Muscle of arm (tissue), 12 donors: ENCODE measurements around the gene UBXN6. TPM values are rescaled to one million over a fixed set of nuclear protein-coding genes. Genes with fewer than 3 reads are reported as not detected.

Source experiments
- DNase-seq: peaks from one replicate; pipeline ENCODE4 v3.0.0-alpha.2; 2013
- polyA plus RNA-seq, 12 donors: library from polyadenylated mRNA; unstranded; fragments of 120-200 nt; gene quantifications; one replicate each; pipeline ENCODE4 v1.2.1, GENCODE V29; 2013; ENCODE audit not compliant: insufficient read length in 12 of 12

UBXN6 gene
- polyA plus RNA-seq, 12 donors: 66.8 to 148 (median 87.8) TPM; not detected in 1

GRCh38 chr19:4495471-4495870, 37.9 kb upstream of the UBXN6 start:
- no peak for DNase-seq

- no peak for DNase-seq
Observed at GRCh38 chr19:4494691-4495064, 37.1 kb upstream of the UBXN6 start.

DNA sequence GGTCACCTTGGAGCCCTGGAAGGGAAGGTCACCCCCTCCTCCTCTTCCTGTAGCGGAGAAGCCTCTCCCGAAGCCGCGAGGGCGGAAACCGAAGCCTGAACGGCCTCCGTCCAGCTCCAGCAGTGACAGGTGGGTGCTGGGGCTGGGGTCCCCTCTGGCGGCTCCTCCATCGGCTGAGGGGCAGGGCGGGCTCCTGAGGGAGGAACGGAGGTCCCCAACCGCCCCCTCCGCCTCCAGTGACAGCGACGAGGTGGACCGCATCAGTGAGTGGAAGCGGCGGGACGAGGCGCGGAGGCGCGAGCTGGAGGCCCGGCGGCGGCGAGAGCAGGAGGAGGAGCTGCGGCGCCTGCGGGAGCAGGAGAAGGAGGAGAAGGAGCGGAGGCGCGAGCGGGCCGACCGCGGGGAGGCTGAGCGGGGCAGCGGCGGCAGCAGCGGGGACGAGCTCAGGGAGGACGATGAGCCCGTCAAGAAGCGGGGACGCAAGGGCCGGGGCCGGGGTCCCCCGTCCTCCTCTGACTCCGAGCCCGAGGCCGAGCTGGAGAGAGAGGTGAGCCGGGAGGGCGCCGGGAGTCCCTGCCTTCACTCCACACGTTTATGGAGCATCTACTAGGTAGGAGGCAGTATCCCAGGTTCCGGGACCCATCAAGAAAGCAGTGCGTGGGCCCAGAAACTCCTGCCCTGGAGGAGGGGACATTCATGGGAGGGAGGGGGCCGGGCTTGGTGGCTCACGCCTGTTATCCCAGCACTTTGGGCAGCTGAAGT, 36.5 kb upstream of the UBXN6 start:
- no peak for DNase-seq

DNA sequence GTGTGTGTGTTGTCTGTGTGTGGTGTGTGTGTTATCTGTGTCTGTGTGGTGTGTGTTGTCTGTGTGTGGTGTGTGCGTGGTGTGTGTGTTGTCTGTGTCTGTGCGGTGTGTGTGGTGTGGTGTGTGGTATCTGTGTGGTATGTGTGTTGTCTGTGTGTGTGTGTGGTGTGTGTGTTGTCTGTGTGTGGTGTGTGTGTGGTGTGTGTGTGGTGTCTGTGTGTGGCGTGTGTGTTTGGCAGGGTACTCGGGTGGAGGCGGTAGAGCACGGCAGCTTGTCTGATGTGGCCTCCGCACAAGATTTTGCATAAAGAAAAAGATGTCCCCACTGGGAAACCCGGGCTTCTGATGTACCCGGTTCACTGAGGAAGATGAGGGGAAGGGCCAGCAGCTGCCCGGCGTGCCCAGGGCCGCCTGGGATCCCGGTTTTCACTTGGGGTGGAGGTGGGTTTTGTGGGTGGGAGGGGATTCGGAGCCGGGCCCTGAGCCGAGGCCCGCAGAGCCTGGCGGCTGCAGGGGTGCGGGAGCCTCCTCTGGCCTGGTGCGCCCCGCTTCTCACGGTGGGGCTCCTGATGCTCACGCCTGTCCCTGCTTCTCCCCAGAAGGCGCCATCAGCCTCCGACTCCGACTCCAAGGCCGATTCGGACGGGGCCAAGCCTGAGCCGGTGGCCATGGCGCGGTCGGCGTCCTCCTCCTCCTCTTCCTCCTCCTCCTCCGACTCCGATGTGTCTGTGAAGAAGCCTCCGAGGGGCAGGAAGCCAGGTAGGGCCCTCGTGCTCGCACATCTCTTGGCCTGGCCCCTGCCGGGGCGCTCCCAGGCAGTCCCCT, 35.7 kb upstream of the UBXN6 start:
- DNase-seq: no peak

GRCh38 chr19:4492337-4493103, 34.9 kb upstream of the UBXN6 start:
- no peak for DNase-seq

DNA sequence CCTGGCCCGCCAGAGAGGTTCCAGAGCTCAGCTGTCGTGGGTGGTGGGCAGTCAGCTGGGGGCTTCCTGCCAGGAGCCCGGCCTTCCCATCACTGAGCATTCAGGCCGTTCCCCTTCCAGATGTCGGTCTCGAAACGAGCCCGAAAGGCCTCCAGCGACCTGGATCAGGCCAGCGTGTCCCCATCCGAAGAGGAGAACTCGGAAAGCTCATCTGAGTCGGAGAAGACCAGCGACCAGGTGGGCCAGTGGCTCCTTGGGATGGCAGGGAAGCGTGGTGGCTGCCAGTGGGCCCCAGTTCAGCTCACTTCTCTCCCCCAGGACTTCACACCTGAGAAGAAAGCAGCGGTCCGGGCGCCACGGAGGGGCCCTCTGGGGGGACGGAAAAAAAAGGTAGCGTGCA, 33.9 kb upstream of the UBXN6 start:
- no peak for DNase-seq

GRCh38 chr19:4488496-4488895, 30.9 kb upstream of the UBXN6 start:
- no peak for DNase-seq

- DNase-seq: no peak
Observed at GRCh38 chr19:4487572-4487971, 30.0 kb upstream of the UBXN6 start.

DNA sequence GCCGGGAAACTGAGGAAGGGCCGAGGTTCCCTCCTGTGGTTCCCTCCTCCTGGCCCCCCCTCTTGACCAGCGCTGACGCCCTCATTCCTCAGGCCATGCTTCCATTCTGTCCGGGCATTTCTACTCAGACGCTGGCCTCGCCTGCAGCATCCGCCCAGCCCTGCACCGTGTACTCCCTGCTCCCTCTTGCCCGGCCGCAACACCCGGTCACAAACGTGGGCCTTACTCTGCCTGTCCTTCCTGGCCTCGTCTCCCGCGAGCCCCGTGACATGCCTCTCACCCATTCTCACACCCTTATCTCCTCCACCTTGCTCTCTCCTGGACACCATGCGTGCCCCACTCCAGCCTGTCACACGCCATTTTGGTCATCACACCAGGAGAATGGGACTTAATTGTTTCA, 25.8 kb upstream of the UBXN6 start:
- no peak for DNase-seq

GRCh38 chr19:4482721-4483364, 25.2 kb upstream of the UBXN6 start:
- no peak for DNase-seq

- DNase-seq: no peak
Observed at GRCh38 chr19:4477034-4477801, 19.6 kb upstream of the UBXN6 start.

DNA sequence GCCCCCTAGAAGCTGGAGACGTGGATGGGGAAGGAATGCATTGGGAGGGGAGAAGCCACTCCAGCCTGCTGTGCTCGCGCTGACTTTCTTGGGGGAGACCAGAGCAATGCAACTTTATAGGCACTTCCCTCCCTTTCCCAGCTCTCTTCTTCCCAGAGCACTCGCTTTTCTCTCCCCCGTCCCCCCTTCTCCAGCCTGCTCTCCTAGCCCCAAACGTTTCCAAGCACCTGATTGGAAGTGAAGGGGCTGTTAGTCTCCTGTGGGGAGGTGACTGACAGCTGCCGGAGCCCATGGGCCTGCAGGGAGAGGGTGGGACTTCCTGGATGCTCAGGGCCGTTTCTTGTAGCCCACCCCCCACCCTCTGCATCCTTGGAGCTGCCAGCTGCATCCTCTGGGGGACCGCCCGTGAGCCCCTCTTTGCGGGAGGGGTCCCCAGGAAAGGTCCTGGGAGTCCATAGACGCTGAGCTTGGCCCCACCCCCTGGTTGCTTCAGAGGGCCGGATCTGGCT, 17.0 kb upstream of the UBXN6 start:
- DNase-seq: peak; percentile 76

DNA sequence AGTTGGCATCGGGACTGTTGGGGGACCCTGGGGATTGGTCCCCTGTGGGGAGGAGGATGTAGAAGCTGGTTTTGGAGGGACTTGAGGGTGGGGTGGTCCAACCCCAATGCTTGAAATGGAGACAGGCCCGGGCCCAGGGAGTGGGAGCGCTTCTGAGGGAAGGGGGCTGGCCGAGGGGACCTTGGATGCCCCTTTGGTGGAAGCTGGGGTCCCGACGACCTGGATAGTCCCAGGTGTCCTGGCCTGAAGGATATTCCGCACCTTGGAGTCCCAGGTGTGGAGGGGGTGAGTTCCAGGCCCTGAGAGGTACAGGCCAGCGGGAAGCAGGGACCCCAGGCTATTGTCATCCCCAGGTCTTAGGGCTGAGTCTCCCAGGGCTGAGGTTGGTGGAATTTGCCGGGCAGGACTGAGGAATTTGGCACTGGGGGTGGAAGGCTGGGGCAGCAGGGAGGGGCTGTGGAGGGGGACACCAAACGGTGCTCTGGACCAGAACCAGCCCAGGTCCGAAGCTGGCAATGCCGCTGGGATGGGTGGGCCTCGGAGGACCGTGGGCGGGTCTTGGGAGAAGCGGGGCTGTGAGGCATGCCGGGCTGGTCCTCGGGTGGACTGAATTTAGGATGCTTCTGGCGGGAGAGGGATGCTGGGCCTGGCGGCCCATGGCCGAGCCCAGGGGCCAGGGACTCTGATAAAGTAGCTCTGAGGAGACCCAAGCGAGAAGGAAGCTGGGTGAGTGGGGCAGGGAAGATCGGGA, 16.3 kb upstream of the UBXN6 start:
- no peak for DNase-seq

GRCh38 chr19:4473011-4473762, 15.6 kb upstream of the UBXN6 start:
- no peak for DNase-seq

GRCh38 chr19:4472174-4472974, 14.8 kb upstream of the UBXN6 start, which contains the start of gene HDGFL2:
TSS of gene HDGFL2 (plus strand) at chr19:4472297. CDS start at chr19:4472351, 54 bp downstream.
- DNase-seq: no peak

- DNase-seq: peak; percentile 100
Observed at GRCh38 chr19:4471403-4472173, 14.0 kb upstream of the UBXN6 start.

DNA sequence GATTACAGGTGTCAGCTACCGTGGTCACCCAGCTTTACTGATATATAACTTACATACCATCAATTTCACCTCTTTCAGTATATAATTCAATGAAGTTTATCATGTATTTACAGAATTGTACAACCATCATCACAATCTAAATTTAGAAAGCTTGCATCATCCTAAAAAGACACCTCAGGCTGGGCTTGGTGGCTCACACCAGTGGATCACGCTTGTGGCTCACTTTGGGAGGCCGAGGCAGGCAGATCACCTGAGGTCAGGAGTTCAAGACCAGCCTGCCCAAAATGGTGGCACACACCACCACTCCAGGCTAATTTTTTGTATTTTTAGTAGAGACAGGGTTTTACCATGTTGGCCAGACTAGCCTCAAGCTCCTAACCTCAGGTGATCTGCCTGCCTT, 10.2 kb upstream of the UBXN6 start:
- no peak for DNase-seq
